GM12864 (cell line): ENCODE data around the gene AGPAT4.

Experiments used
- DNase-seq: peaks from one replicate; pipeline ENCODE4 v3.0.0-alpha.2; 2011; ENCODE audit warnings: low read depth
- H3K4me3 ChIP-seq: 2 replicates; pipeline ENCODE4 v1.5.1; 2011; ENCODE audit warnings: mild to moderate bottlenecking, low read depth, low read length, control low read depth
- CTCF ChIP-seq: IDR thresholded peaks from 2 replicates; pipeline ENCODE4 v1.5.1; 2011; ENCODE audit warnings: low read depth, mild to moderate bottlenecking, moderate library complexity, low read length, control low read depth, inconsistent platforms; ENCODE audit errors: missing control alignments

The AGPAT4 gene

GRCh38 chr6:161192636-161193411 lies 81.0 kb downstream of the AGPAT4 start:
- no peak for TF ChIP-seq CTCF
- no peak for DNase-seq

GRCh38 chr6:161191671-161192070 lies 82.2 kb downstream of the AGPAT4 start:
- no peak for DNase-seq

More at GRCh38 chr6:161192636-161193411, 81.0 kb downstream of the AGPAT4 start:
- no peak overlapping the region for H3K4me3 ChIP-seq

GRCh38 chr6:161191007-161191406 lies 82.9 kb downstream of the AGPAT4 start:
- no peak for TF ChIP-seq CTCF
- H3K4me3 ChIP-seq: no peak overlapping the region
- DNase-seq: no peak

More at GRCh38 chr6:161191671-161192070, 82.2 kb downstream of the AGPAT4 start:
- no peak for TF ChIP-seq CTCF
- no peak overlapping the region for H3K4me3 ChIP-seq

- no peak for TF ChIP-seq CTCF
- no peak for DNase-seq
- no peak overlapping the region for H3K4me3 ChIP-seq
Observed at GRCh38 chr6:161189891-161190290, 84.0 kb downstream of the AGPAT4 start.

GRCh38 chr6:161188547-161189465 lies 85.1 kb downstream of the AGPAT4 start:
- DNase-seq: no peak

More at GRCh38 chr6:161188547-161189465, 85.1 kb downstream of the AGPAT4 start:
- H3K4me3 ChIP-seq: no peak overlapping the region
- TF ChIP-seq CTCF: no peak
